CD8-positive, alpha-beta memory T cell (primary cell): ENCODE data around the gene PGAM2. TPM values are rescaled to one million over a fixed set of nuclear protein-coding genes. Genes with fewer than 3 reads are reported as not detected.

Source experiments
- CTCF ChIA-PET: fragments of 350-600 bp; sonication (Branson Sonifier 250); formaldehyde crosslinking; loops from one replicate; lab custom pipeline; 2021; ENCODE audit warnings: antibody characterized with exemption; lab: Charles Lee
- POLR2A ChIA-PET: fragments of 350-600 bp; sonication (Branson Sonifier 250); formaldehyde crosslinking; loops from one replicate; lab custom pipeline; 2021; ENCODE audit warnings: antibody characterized with exemption; lab: Charles Lee
- DNase-seq, 5 donors: peaks; one replicate each; pipeline versions ENCODE4 v3.0.0 to v3.0.0-alpha.2; 2020 to 2022; ENCODE audit warnings: mixed read lengths in 1 of 5
- H3K27ac ChIP-seq: one replicate; pipeline ENCODE4 v1.7.0; 2013; ENCODE audit warnings: low read depth, mild to moderate bottlenecking, low read length, moderate library complexity
- H3K27me3 ChIP-seq: 2 replicates; pipeline ENCODE4 v1.7.0; 2013; ENCODE audit warnings: low read length, mild to moderate bottlenecking; ENCODE audit not compliant: insufficient read depth, poor library complexity, severe bottlenecking
- H3K36me3 ChIP-seq: 2 replicates; pipeline ENCODE4 v1.7.0; 2013; ENCODE audit warnings: mild to moderate bottlenecking, low read length, moderate library complexity; ENCODE audit not compliant: insufficient read depth
- H3K4me1 ChIP-seq: 2 replicates; pipeline ENCODE4 v1.7.0; 2013; ENCODE audit warnings: mild to moderate bottlenecking, low read length, moderate library complexity; ENCODE audit not compliant: insufficient read depth
- H3K4me3 ChIP-seq: 2 replicates; pipeline ENCODE4 v1.7.0; 2013; ENCODE audit warnings: mild to moderate bottlenecking, low read length
- H3K9me3 ChIP-seq: 2 replicates; pipeline ENCODE4 v1.7.0; 2013; ENCODE audit warnings: mild to moderate bottlenecking, low read length
- H3K27ac Mint-ChIP-seq, 8 donors: one replicate each; pipeline ENCODE4 v1.8.0; 2020 to 2021; ENCODE audit warnings: mixed read lengths in 8 of 8, mild to moderate bottlenecking in 6 of 8, inconsistent platforms in 3 of 8, moderate library complexity in 3 of 8
- H3K27me3 Mint-ChIP-seq, 2 donors: one replicate each; pipeline ENCODE4 v1.8.0; 2020 to 2021; ENCODE audit warnings: mixed read lengths in 2 of 2, mild to moderate bottlenecking in 1 of 2, moderate library complexity in 1 of 2
- H3K36me3 Mint-ChIP-seq, 3 donors: one replicate each; pipeline ENCODE4 v1.8.0; 2020 to 2021; ENCODE audit warnings: mixed read lengths in 3 of 3, inconsistent platforms in 1 of 3, mild to moderate bottlenecking in 1 of 3
- H3K4me1 Mint-ChIP-seq, 3 donors: one replicate each; pipeline ENCODE4 v1.8.0; 2020 to 2021; ENCODE audit warnings: mixed read lengths in 3 of 3, inconsistent platforms in 1 of 3, mild to moderate bottlenecking in 1 of 3
- H3K4me3 Mint-ChIP-seq, 7 donors: one replicate each; pipeline ENCODE4 v1.8.0; 2020 to 2021; ENCODE audit warnings: mixed read lengths in 7 of 7, mild to moderate bottlenecking in 6 of 7, moderate library complexity in 4 of 7, inconsistent platforms in 2 of 7
- H3K9me3 Mint-ChIP-seq, 5 donors: one replicate each; pipeline ENCODE4 v1.8.0; 2020 to 2022; ENCODE audit warnings: mixed read lengths in 5 of 5, mild to moderate bottlenecking in 3 of 5, moderate library complexity in 2 of 5, inconsistent platforms in 1 of 5
- polyA plus RNA-seq: library from polyadenylated mRNA; unstranded; fragments of 300-500 nt; fragmentation: Illumina TruSeq; gene quantifications from one replicate; pipeline ENCODE4 v1.2.3, GENCODE V29; 2021
- total RNA-seq, 2 experiments: library from RNA; stranded (reverse); gene quantifications; one replicate each; pipeline ENCODE4 v1.2.3, GENCODE V29; 2021

The PGAM2 gene
- total and polyA plus RNA-seq, 3 experiments from 2014 or later, result 0.38 to 0.44 TPM; not detected in 1

DNA sequence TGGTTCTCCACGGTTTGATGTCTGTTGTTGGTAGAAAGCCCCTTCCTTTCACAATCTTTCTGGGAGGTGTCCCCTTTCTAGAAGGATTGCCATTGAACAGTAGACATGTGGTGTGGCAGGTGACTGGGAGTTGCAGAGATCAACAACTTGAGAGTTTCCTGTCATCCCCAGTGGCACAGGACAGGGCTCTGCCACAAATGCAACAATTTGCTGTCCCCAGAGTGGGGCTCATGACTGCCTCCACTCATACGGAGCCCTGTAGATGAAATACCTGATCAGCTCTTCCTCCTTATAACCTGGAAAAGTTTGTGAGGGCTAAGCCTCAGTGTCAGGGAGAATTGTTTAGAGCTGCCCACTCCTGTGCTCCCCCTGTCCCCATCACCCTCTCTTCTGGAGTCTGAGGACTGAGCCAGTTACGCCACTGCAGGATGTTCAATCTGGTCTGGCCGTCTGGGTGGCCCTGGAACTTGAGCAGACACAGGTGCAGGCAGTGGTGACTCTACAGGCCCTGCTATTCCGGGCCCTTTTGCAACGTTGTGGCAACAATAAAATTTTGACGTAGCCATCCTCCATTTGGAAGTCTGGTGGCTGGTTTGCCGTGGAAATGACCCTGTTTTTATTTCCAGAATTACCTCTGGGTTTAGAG is 14.3 kb downstream of the PGAM2 start:
- no peaks in the 10 kb centered on the region for H3K9me3 ChIP-seq

DNA sequence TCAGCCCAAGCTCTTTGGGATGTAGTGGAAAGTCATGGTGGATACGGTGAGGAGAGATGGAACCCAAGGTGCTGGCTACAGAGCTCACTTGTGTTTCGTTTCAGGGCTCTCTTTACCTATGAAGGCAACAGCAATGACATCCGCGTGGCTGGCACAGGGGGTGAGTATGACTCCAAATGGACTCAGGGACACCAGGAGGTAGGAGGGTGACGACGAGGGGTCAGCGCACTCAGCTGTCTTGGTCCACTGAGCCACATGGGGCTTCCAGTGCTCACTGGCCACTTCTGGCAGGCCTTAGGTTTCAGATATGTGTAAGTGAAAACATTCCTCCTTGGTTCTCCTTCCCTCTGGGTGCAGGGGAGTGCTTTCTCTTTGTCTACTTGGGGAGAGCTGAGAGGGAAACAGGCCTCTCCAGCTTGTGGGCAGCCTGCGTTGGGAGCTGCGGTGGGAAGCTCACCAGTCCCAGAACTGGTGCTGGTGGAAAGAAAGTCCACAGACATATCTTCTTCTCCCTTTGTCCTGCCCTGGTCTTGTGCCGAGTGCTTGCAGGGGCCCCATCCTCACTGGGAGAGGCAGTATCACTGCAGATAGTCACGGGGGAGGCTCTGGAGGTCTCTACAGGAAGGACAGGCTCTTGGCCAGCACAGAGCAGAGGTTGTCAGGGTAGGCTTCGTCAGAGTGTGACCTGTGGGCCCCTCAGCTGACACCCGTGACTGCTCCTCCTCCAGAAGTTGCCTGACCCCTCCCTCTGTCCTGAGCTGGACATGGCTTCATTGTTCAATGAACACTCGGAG is 15.0 kb downstream of the PGAM2 start:
- peaks cover 74% of the 10 kb centered on the region for H3K4me1 ChIP-seq
- peaks cover 52% of the 10 kb centered on the region for H3K36me3 ChIP-seq
- no peak for DNase-seq
- POLR2A ChIA-PET, result no interaction called here
- H3K4me1 Mint-ChIP-seq, result peaks cover 46 to 73% (median 73%) of the 10 kb centered on the region in 3 donors
- H3K27me3 Mint-ChIP-seq, result no peaks in the 10 kb centered on the region
- no peaks in the 10 kb centered on the region for H3K27me3 ChIP-seq
- H3K9me3 Mint-ChIP-seq, result no peaks in the 10 kb centered on the region
- H3K27ac ChIP-seq, result no peak overlapping the region
- H3K36me3 Mint-ChIP-seq, result peaks cover 0 to 79% (median 11%) of the 10 kb centered on the region in 3 donors
- no peak overlapping the region for H3K4me3 ChIP-seq
- CTCF ChIA-PET, result interaction anchor here (1.2 kb wide), 1 partner anchor 22 kb away, joined by 3 read pairs; no protein-coding TSS in a partner anchor
- no peaks in the 10 kb centered on the region for H3K9me3 ChIP-seq
- peak overlapping the region in 1 of 7 donors; percentile 46 for H3K4me3 Mint-ChIP-seq
- peak overlapping the region in 2 of 8 donors; percentile 23 to 91 for H3K27ac Mint-ChIP-seq

More for the DNA sequence above, 14.3 kb downstream of the PGAM2 start:
- peaks cover 71% of the 10 kb centered on the region for H3K4me1 ChIP-seq
- peaks cover 44 to 73% (median 72%) of the 10 kb centered on the region in 3 donors for H3K4me1 Mint-ChIP-seq
- no peak overlapping the region for H3K4me3 ChIP-seq
- no peak overlapping the region for H3K4me3 Mint-ChIP-seq
- no peak overlapping the region for H3K27ac ChIP-seq
- H3K36me3 Mint-ChIP-seq, result peaks cover 0 to 81% (median 11%) of the 10 kb centered on the region in 3 donors
- no peaks in the 10 kb centered on the region for H3K27me3 Mint-ChIP-seq
- peaks cover 49% of the 10 kb centered on the region for H3K36me3 ChIP-seq
- H3K27me3 ChIP-seq, result no peaks in the 10 kb centered on the region
- CTCF ChIA-PET, result interaction anchor here (1.2 kb wide), 1 partner anchor 21 kb away, joined by 3 read pairs; no protein-coding TSS in a partner anchor
- POLR2A ChIA-PET, result no interaction called here
- no peak for DNase-seq
- H3K27ac Mint-ChIP-seq, result peak overlapping the region in 4 of 8 donors; percentile 17 to 84 (median 48)
- no peaks in the 10 kb centered on the region for H3K9me3 Mint-ChIP-seq

DNA sequence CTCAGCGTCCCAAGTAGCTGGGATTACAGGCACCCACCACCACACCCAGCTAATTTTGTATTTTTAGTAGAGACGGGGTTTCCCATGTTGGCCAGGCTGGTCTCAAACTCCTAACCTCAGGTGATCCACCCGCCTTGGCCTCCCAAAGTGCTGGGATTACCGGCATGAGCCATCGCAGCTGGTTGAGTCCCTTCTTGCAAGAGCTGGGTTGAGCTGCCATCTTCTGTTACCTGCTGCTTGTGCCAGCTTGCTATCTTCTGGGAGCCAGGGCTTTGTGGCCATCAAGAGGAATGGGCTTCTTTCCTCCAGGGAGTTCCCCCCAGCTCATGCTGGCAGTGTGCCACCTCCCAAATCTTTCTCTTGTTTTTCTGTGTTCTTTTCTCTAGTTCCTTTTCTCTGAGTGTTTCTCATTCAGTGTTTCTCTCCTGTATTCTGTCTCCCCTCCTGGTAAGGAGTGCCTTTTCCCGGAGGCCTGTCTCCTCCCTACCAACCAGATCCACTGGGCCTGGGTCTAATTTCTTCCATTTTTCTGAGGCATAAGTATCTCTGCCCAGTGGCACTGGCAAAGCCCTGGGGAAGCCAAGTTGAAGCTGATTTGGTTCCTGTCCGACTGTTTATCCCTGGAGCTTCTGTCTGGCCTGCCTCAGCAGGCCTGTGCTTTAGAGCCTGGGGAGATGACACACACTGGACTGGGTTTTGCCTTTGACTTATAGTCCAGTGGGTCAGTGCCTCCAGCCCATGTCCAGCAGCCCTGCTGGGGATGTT is 17.2 kb downstream of the PGAM2 start:
- CTCF ChIA-PET, result no interaction called here
- POLR2A ChIA-PET, result interaction anchor here (0.6 kb wide), 1 partner anchor 532 kb away, joined by 4 read pairs; no protein-coding TSS in a partner anchor
- Histone ChIP-seq H3K27ac (no peak overlapping the region), H3K36me3 (peaks cover 42% of the 10 kb centered on the region), H3K4me1 (peaks cover 84% of the 10 kb centered on the region), H3K27me3 (no peaks in the 10 kb centered on the region), H3K4me3 (no peak overlapping the region), H3K9me3 (no peaks in the 10 kb centered on the region)
- Mint-ChIP-seq H3K27me3 (no peaks in the 10 kb centered on the region), H3K4me3 (peak overlapping the region in 5 of 7 donors; percentile 6 to 95 (median 38)), H3K9me3 (no peaks in the 10 kb centered on the region), H3K36me3 (peaks cover 0 to 72% (median 7%) of the 10 kb centered on the region in 3 donors), H3K27ac (peak overlapping the region; percentile 9 to 99 (median 86)), H3K4me1 (peaks cover 53 to 84% (median 77%) of the 10 kb centered on the region in 3 donors)
- DNase-seq, result no peak

DNA sequence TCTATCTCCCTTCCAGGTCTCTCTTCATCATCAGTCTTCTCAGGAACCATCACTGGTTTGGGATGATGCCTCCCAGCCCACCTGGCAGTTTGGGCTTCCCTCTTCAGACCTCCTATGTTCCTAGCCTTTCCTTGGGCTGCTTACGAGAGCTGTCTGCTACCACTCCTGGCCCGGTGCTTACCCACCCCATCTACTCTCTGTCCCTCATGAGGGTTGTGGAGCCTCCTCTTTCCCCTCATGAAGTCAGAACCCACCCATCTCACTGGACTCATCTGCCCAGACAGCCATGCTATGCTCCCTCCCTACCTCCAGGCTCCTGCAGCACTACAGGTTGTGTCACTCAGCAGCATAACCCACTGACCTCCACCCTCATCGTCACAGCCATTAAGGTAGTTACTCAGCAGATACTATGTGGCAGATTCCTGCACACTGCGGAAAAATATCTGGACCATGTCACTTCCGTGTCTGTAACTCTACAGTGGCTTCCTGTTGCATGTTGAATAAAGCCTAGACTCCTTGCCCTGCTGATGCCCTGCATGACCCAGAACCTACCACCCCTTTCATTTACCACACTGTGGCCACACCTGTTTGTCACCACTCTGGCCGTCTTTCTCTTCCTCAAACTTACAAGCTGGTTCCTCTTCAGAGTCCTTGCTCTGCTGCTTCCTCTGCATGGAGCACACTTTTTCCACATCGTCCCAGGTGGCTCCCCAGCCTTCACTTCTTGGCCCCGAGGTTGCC is 18.9 kb downstream of the PGAM2 start:
- peaks cover 68% of the 10 kb centered on the region for H3K4me1 ChIP-seq
- no peaks in the 10 kb centered on the region for H3K27me3 ChIP-seq
- peak overlapping the region; percentile 94 to 99 (median 98) for H3K27ac Mint-ChIP-seq
- POLR2A ChIA-PET, result no interaction called here
- H3K36me3 Mint-ChIP-seq, result peaks cover 0 to 57% (median 7%) of the 10 kb centered on the region in 3 donors
- peak overlapping the region; percentile 90 to 95 (median 93) for H3K4me3 Mint-ChIP-seq
- no peaks in the 10 kb centered on the region for H3K9me3 ChIP-seq
- H3K27ac ChIP-seq, result peak overlapping the region; percentile 80
- peak overlapping the region; percentile 90 for H3K4me3 ChIP-seq
- CTCF ChIA-PET, result no interaction called here
- H3K36me3 ChIP-seq, result peaks cover 29% of the 10 kb centered on the region
- no peaks in the 10 kb centered on the region for H3K9me3 Mint-ChIP-seq
- no peaks in the 10 kb centered on the region for H3K27me3 Mint-ChIP-seq
- peaks cover 50 to 77% (median 63%) of the 10 kb centered on the region in 3 donors for H3K4me1 Mint-ChIP-seq
- DNase-seq, result peak in 4 of 5 donors; percentile 26 to 53 (median 45)

DNA sequence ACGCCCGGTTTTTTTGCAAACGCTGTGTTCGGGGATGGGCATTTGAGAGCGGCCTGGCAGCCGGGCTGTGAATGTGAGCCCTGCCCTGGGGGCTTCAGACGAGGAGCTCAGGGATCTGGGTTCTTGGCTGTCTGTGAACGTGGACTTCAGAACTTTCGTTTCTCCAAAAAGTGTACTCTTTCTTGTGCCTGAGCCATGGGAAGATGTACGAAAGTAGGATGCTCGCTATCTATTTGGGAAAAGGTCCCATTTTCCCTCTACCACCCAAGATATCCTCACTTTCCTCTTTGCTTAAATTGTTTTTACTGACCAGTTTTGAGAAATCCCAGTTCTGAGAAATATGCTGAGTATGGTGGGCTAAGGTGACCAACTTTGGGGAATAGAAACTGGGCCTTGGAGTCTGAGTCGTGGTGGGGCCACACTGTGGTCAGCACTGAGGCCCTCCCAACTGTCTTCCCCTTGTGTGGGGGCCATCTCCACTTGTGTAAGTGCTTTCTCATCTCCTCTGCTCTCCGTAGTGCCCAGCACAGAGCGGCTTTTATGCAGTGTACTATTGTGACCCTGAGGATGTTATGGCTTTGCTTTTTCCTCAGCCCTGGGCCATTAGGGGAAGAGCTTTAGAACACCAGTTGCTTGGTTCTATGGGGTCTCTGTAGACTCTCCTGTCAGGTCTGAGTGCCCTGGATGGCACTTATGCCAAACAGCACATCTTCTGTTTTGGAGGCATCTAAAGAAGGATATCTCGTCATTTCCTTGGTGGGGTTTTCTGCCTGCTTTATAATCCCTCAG is 19.9 kb downstream of the PGAM2 start:
- ChIA-PET CTCF (interaction anchor here (1.2 to 2.0 kb wide), 2 partner anchors 26 to 36 kb away, joined by 3 to 4 read pairs; no protein-coding TSS in a partner anchor), POLR2A (interaction anchor here (0.6 to 1.9 kb wide), 4 partner anchors 19 to 686 kb away, joined by 3 to 11 read pairs (median 7); partner anchors contain the start of gene PGAM2)
- Histone ChIP-seq H3K4me1 (peaks cover 57% of the 10 kb centered on the region), H3K4me3 (peak overlapping the region; percentile 90), H3K36me3 (peaks cover 21% of the 10 kb centered on the region), H3K9me3 (no peaks in the 10 kb centered on the region), H3K27ac (peak overlapping the region; percentile 80), H3K27me3 (no peaks in the 10 kb centered on the region)
- peak overlapping the region; percentile 94 to 99 (median 98) for H3K27ac Mint-ChIP-seq
- H3K36me3 Mint-ChIP-seq, result peaks cover 0 to 46% (median 7%) of the 10 kb centered on the region in 3 donors
- H3K27me3 Mint-ChIP-seq, result no peaks in the 10 kb centered on the region
- no peaks in the 10 kb centered on the region for H3K9me3 Mint-ChIP-seq
- H3K4me1 Mint-ChIP-seq, result peaks cover 48 to 73% (median 54%) of the 10 kb centered on the region in 3 donors
- peak in 2 of 5 donors; percentile 18 to 44 for DNase-seq
- H3K4me3 Mint-ChIP-seq, result peak overlapping the region; percentile 90 to 95 (median 93)

DNA sequence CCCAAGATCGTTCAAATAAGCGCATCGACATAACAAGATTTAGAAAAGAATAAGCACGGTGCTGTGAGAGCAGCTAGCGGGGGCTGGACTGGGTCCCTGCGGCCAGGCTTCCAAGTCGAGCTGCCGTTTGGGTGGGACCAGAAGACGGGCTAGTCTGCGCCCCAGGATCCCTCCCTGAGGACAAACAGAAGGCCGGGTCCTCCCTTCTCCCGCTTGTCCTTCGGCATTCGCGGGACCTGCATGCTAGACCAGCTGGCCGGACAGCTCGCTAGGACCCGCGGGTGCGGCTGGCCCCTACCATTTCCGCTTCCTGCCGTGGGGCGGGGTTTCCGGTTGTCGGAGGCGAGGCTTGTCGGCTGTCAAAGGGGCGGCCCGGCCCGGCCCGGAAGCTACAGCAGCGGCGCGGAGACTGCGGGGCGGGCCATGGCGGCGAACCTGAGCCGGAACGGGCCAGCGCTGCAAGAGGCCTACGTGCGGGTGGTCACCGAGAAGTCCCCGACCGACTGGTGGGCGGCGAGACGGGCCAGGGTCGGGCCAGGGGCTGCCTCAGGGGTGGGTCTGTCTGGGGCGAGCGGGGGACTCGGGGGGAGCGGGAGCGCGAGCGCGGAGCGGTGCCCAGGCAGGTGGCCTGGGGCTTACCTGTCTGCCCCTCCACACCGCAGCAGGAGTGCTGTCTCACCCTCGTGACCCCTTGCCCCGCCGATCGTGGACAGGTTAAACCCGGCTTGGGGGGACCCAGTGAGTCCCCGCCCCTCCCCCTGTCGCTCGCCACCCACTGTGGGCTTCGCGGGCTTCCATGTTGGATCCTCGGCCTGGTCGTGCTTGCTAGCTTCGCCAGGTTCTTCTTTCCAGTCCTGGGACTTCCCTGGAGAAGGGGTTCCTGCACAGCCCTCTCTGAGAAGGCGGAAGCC is 20.8 kb downstream of the PGAM2 start, which contains the start of gene DBNL:
TSS of gene DBNL (plus strand) at position 388 of the 911 bp plus-strand sequence. CDS start at position 424, 36 bp downstream.
- Mint-ChIP-seq H3K36me3 (peaks cover 0 to 37% (median 7%) of the 10 kb centered on the region in 3 donors), H3K4me3 (peak within 1 kb of the TSS; percentile 90 to 95 (median 93)), H3K4me1 (peaks cover 41 to 65% (median 45%) of the 10 kb centered on the region in 3 donors)

More for the DNA sequence above, 20.8 kb downstream of the PGAM2 start, which contains the start of gene DBNL:
- Histone ChIP-seq H3K27ac (peak within 1 kb of the TSS; percentile 80), H3K4me1 (peaks cover 49% of the 10 kb centered on the region), H3K9me3 (no peaks in the 10 kb centered on the region), H3K4me3 (peak within 1 kb of the TSS; percentile 90), H3K36me3 (peaks cover 13% of the 10 kb centered on the region), H3K27me3 (no peaks in the 10 kb centered on the region)
- CTCF ChIA-PET, result interaction anchor here (0.7 to 2.0 kb wide), 4 partner anchors 11 to 119 kb away, joined by 3 to 6 read pairs (median 4); no protein-coding TSS in a partner anchor
- POLR2A ChIA-PET, result interaction anchor here (0.6 to 1.9 kb wide), 9 partner anchors 9 to 841 kb away, joined by 3 to 11 read pairs (median 4); partner anchors contain the start of genes PGAM2 and PURB
- DNase-seq, result peak; percentile 78 to 91 (median 87)
- H3K9me3 Mint-ChIP-seq, result no peaks in the 10 kb centered on the region
- H3K27me3 Mint-ChIP-seq, result no peaks in the 10 kb centered on the region
- peak within 1 kb of the TSS; percentile 94 to 99 (median 98) for H3K27ac Mint-ChIP-seq
